ENCODE results near the gene WDR90.
A peak's percentile ranks its signal among the peaks of the same experiment; 100 is the strongest.

Gene WDR90

DNA sequence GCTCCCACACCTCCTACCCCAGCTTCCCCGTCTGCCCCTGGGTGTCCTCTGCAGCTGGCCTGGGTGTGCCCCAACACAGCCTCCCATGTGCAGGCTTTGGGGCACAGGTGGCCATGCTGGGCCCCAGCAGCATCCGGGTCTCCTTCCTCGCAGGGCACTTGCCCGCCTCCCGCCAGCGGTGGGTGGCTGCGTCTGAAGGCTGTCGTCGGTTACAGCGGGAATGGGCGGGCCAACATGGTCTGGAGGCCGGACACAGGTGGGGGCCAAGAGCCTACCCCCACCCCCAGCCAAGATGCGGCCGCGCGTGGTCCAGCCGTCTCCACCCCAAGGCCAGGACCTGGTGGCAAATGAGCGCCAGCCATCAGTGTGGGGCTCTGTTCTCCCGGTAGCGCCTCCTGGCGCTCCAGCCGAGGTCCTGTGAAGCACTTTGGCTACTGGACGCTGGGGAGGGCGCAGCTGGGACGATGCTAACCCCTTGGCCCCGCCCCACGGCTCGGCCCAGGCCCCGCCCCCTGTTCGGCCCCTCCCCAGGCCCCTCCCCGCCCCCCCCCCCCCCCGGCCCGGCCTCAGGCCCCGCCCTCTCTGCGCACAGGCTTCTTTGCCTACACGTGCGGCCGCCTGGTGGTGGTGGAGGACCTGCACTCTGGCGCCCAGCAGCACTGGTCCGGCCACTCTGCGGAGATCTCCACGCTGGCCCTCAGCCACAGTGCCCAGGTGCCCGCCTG is 11.5 kb downstream of the WDR90 start:
- DNase-seq (ENCODE audit: low read depth): peak; percentile 80

- no peak for DNase-seq (ENCODE audit: low read depth)
These were observed 12.1 kb downstream of the WDR90 start for GRCh38 chr16:661184-661821.

GRCh38 chr16:662095-662494 is 12.9 kb downstream of the WDR90 start:
- no peak for DNase-seq (ENCODE audit: low read depth)

DNA sequence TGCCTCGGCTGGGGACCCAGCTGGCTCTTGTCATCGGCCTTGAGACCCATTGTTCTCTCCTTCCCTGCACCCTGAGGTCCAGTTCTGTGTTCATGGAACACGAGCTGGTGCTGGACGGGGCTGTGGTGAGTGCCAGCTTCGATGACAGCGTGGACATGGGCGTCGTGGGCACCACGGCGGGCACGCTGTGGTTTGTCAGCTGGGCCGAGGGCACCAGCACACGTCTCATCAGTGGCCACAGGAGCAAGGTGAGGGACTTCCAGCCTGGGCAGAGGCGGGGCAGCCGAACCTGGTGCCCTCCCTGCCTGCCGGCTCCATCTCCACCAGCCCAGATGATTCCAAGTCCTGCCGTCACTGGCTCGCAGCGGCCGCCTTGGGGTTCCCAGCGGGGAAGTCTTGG is 13.4 kb downstream of the WDR90 start:
- no peak for DNase-seq (ENCODE audit: low read depth)

DNA sequence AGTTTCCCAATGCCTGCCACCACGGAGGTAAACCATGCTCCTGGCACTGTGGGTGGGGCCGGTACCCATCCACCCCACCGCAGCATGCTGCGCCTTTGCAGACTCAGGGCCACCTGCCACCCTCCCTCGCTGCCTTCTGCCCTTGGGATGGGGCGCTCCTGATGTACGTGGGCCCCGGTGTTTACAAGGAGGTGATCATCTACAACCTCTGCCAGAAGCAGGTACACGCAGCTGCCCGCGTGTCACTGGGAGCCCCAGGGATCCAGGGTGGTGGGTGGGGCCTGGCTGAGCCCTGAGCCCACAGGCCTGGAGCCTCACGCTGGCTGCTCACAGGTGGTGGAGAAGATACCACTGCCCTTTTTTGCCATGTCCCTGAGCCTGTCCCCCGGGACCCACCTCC is 17.4 kb downstream of the WDR90 start:
- no peak for DNase-seq (ENCODE audit: low read depth)

DNA sequence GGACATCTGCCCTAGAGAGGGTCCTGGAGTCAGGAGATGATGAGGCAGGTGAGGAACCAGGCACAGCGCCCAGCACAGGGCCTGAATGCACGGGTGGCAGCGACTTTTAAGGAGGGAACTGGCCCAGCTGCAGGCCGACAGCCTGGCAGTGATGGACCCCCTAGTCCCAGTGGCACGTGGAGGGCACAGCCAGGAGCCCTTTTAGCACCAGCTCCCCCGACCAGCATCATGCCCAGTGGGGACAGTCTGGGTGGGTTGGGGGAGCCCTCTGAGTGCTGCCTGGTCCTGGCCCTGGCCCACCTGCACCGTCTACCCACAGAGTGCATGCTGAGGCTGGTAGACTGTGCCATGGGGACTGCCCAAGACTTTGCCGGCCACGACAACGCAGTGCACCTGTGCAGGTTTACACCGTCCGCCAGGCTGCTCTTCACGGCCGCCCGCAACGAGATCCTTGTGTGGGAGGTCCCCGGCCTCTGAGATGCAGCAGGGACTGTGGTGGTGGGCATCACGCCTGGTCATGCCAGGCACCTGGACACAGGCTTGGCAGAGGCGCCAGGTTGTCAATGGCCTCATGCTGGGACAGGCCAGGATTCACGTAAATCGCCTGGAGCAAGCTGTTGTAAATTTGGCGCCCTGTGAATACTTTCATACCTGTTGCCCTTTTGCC is 18.1 kb downstream of the WDR90 start:
- DNase-seq (ENCODE audit: low read depth): no peak

DNA sequence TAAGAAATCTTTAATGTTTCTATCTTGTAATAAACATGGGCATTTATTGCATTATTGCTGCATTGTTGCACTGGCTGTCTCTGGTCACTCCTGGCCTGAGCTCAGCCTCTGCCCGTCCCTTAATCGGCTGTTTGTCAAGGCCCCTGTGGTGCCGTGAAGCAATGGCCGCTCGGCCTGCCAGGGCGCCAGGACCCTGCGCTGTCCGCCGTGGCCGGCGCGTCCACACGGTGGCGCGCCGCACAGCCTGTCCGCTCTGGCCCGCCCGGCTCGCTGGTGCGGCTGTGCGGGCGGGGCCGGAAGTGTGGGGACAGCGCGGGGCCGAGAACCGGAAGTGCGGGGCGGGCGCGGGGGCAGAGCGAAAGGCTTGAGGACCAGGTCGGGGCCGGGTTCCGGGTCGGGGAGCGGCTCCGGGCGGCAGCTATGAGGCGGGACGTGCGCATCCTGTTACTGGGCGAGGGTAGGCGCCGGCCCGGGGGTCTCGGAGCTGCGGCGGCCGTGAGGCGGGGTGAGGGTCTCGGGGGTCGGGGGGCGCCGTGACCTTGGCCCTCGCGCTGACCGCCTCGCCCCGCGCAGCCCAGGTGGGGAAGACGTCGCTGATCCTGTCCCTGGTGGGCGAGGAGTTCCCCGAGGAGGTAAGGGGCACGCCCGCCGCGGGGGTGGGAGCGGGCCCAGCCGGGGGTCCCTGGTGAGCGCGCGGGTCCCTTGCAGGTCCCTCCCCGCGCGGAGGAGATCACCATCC is 18.8 kb downstream of the WDR90 start, which contains the start of gene RHOT2:
TSS of gene RHOT2 (plus strand) at position 353 of the 739 bp plus-strand sequence. CDS start at position 421, 68 bp downstream.
- DNase-seq (ENCODE audit: low read depth): peak; percentile 81

GRCh38 chr16:668519-669171 is 19.5 kb downstream of the WDR90 start:
- DNase-seq (ENCODE audit: low read depth): no peak

DNA sequence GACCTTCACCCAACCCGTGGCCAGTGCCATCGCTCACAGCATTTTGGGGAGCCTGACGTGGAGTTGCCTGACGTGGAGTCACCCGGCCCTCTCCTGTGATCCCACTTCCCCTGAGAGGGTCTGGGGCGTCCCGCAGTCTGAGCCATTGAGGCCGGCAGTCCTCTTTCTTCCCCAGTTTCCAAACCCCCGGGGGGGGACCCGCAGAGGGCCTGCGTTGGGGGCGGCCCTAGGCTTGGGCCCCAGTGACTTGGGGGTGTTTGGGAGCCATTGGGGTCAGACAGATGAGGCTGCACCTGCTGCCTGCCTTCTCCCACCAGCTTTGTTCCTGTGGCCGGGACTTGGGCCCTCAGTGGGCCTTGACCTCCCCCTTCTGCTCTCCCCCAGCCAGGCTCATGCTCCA is 20.5 kb downstream of the WDR90 start:
- DNase-seq (ENCODE audit: low read depth): no peak

- DNase-seq (ENCODE audit: low read depth): no peak
These were observed 21.6 kb downstream of the WDR90 start for GRCh38 chr16:670485-671352.

- no peak for DNase-seq (ENCODE audit: low read depth)
These were observed 22.4 kb downstream of the WDR90 start for GRCh38 chr16:671353-672131.

GRCh38 chr16:672371-672770 is 23.2 kb downstream of the WDR90 start:
- no peak for DNase-seq (ENCODE audit: low read depth)

- DNase-seq (ENCODE audit: low read depth): no peak
These were observed 23.7 kb downstream of the WDR90 start for GRCh38 chr16:672851-673250.

DNA sequence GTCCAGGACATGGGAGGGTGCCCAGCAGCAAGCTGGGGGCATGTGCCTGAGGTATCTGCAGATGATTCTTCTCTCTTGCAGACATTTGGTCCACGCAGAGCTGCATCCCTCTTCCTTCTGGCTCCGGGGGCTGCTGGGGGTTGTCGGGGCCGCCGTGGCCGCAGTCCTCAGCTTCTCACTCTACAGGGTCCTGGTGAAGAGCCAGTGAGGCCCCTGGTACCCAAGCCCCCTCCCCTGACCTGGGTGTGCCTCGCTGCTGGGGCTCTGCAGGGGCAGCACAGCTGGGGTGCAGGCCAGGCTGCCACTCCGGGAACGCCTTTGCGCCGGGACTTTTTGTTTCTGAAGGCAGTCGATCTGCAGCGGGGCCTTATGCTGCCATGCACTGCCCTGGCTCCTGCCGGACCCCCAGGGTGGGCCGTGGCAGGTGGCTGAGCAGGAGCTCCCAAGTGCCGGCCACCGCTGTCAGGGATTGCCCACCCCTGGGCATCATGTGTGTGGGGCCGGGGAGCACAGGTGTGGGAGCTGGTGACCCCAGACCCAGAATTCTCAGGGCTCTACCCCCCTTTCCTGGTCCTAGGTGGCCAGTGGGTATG is 24.3 kb downstream of the WDR90 start:
- no peak for DNase-seq (ENCODE audit: low read depth)

GRCh38 chr16:674214-674881 is 25.2 kb downstream of the WDR90 start:
- DNase-seq (ENCODE audit: low read depth): no peak

DNA sequence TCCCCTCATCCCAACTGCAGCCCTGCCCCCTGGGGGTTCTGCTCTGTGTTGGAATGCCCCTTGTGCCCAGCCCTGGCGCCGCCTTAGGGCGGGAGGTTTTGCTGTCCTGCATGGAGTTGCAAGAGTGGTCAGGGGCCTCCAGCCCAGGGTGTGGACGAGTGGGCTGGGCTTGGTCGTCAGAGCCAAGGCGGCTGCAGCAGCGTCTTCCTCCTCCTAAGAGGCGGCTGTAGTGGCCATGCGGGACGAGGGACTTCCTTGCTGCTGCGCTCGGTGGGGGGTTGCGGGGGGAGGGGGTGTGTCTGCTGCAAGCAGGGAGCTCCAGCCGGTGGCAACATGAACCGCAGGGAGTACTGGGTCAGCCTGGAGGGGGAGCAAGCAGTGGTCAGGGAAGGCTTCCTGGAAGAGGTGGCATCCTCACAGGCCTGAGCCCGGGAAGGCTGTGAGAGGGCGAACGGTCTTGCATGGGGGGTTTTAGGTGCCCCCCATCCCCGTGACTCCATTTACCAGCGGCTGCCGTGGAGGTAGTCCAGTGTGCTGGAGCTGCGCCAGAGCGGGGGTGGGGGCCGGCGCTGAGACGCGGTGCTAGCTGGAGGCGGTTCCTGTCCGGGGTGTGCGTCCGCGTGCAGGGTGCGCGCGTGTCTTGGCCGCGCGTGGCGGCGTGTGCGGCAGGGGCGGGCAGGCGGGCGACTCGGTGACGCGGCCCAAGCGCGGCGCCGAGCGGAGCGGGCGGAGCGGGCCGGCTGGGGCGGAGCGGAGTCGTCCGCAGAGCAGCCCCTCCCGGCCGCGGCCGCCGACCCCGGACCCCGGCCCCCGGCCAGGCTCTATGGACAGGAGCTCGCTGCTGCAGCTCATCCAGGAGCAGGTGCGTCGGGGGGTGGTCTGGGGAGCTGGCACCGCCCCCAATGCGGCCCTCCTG is 26.1 kb downstream of the WDR90 start, which contains the start of gene RHBDL1:
TSS of gene RHBDL1 (plus strand) at position 704 of the 916 bp plus-strand sequence. CDS start at position 824, 120 bp downstream.
- DNase-seq (ENCODE audit: low read depth): peak; percentile 55

GRCh38 chr16:675884-676564 is 26.9 kb downstream of the WDR90 start:
- DNase-seq (ENCODE audit: low read depth): no peak

All from amniotic epithelial cell (primary cell).